ENCODE measurements around the gene GLI3. TPM values are rescaled to one million over a fixed set of nuclear protein-coding genes. Genes with fewer than 3 reads are reported as not detected.

The GLI3 gene
- total and polyA plus RNA-seq, 12 donors: 1.1 to 18.0 (median 4.6) TPM

DNA sequence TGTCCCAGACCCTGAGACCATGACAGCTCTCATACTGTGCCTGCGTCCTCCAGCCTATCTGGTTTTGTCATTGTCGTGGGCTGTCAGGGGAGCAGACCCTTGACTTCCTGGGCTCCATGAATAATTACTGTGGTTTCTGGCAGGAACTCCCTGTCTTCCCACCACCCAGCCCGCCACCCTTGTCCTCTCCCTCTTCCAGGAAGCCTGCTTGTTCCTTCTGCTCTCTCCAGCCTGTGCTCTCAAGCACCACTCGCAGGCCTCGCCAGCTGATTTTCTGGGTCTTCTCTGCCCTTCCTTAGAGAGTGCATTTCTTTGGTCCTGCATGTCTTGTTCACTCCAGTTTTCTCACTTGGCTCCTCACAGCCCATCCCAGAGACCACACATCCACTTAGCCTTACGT, 309.6 kb downstream of the GLI3 start:
- DNase-seq: no peak
- no peaks in the 10 kb centered on the region for H3K9me3 ChIP-seq (replicated peaks in 1 of 3)
- intact Hi-C loops (cut with DNase I): no loop called here
- no peaks in the 10 kb centered on the region for H3K4me1 ChIP-seq (replicated peaks in 1 of 2)
- H3K36me3 ChIP-seq (replicated peaks in 1 of 2): no peaks in the 10 kb centered on the region
- TF ChIP-seq POLR2A (IDR thresholded peaks at IDR 0.05): no peak
- TF ChIP-seq, protein P1, sequence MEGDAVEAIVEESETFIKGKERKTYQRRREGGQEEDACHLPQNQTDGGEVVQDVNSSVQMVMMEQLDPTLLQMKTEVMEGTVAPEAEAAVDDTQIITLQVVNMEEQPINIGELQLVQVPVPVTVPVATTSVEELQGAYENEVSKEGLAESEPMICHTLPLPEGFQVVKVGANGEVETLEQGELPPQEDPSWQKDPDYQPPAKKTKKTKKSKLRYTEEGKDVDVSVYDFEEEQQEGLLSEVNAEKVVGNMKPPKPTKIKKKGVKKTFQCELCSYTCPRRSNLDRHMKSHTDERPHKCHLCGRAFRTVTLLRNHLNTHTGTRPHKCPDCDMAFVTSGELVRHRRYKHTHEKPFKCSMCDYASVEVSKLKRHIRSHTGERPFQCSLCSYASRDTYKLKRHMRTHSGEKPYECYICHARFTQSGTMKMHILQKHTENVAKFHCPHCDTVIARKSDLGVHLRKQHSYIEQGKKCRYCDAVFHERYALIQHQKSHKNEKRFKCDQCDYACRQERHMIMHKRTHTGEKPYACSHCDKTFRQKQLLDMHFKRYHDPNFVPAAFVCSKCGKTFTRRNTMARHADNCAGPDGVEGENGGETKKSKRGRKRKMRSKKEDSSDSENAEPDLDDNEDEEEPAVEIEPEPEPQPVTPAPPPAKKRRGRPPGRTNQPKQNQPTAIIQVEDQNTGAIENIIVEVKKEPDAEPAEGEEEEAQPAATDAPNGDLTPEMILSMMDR (IDR thresholded peaks at IDR 0.05): no peak
- no peak overlapping the region for H3K27ac ChIP-seq
- no peaks in the 10 kb centered on the region for H3K27me3 ChIP-seq
- whole genome bisulfite sequencing, 4 donors: 78 to 89% (median 87%) methylated on average over 6 of the region's 6 CpGs
- H3K4me3 ChIP-seq: no peak overlapping the region

DNA sequence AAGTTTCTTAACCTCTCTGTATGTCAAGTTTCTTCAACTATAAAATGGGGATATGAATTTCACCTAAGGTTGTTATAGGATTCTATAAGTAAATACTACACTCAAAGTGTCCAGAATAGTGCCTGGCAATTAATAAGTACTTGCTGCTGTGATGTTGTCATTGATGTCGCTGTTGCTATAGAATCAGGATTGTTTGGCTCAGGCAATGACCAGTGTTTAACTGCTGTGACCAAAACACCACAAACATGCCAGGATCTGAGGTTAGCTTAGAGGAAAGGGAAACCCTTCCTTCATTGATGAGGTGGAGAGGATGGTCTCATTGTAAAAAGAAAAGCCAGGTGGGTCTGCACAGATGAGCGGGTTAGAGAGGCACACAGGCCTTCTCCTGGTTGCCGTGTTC, 311.1 kb downstream of the GLI3 start:
- 97 to 98% (median 97%) methylated on average over 3 of the region's 3 CpGs for WGBS, 4 donors

DNA sequence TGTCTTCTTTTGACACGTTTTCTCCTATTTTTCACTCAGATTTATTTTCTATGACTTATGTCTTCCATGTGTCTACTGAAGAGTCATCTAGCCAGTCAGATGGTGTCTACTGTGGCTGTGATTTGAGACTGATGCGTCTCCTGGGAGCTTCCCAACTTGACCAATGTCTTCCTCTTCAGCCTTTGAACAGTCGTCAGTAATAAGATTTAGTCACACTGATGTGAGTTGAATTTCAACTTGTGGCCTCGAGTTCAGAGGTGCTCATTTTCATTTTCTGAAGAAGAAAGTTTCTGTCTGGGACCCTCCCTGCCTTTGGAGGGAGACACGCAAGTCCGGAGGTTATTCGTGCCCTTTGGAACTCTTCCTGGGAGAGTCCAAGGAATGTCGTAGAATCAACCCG, 312.2 kb downstream of the GLI3 start:
- TF ChIP-seq, protein P1 (IDR thresholded peaks at IDR 0.05): no peak
- TF ChIP-seq POLR2A (IDR thresholded peaks at IDR 0.05): no peak

More for the DNA sequence above, 311.1 kb downstream of the GLI3 start:
- intact Hi-C loops (cut with DNase I): no loop called here
- no peaks in the 10 kb centered on the region for H3K36me3 ChIP-seq (replicated peaks in 1 of 2)
- no peak overlapping the region for H3K27ac ChIP-seq
- H3K9me3 ChIP-seq (replicated peaks in 1 of 3): no peaks in the 10 kb centered on the region
- TF ChIP-seq, protein P1 (IDR thresholded peaks at IDR 0.05): no peak
- no peak for TF ChIP-seq POLR2A (IDR thresholded peaks at IDR 0.05)
- DNase-seq: no peak
- no peaks in the 10 kb centered on the region for H3K4me1 ChIP-seq (replicated peaks in 1 of 2)
- H3K27me3 ChIP-seq: no peaks in the 10 kb centered on the region
- H3K4me3 ChIP-seq: no peak overlapping the region

DNA sequence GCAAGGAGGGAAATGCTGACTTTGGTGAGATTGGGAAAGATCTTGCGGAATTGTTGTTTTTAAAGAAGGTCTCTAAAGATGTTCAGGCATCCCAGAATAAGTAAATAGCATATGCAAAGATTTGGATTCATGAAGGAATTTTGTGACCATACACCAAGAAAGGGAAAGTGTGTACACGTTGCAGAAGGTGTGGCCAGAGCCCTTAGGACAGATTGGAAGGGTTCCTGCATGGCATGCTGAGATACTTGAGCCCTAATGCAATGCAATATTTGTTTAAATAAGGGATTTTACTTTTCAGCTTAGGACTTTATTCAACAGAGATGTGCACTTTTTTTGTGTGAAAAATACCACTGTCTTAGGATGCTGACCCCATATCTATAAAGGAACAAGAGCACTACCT, 314.6 kb downstream of the GLI3 start:
- no peaks in the 10 kb centered on the region for H3K9me3 ChIP-seq (replicated peaks in 1 of 3)
- TF ChIP-seq, protein P1 (IDR thresholded peaks at IDR 0.05): no peak
- TF ChIP-seq POLR2A (IDR thresholded peaks at IDR 0.05): no peak
- DNase-seq: no peak
- H3K36me3 ChIP-seq (replicated peaks in 1 of 2): no peaks in the 10 kb centered on the region
- no peaks in the 10 kb centered on the region for H3K4me1 ChIP-seq (replicated peaks in 1 of 2)
- WGBS, 4 donors: 78 to 84% (median 83%) methylated on average over 2 of the region's 2 CpGs
- intact Hi-C loops (cut with DNase I): no loop called here
- no peak overlapping the region for H3K27ac ChIP-seq
- H3K4me3 ChIP-seq: no peak overlapping the region
- H3K27me3 ChIP-seq: no peaks in the 10 kb centered on the region

More for the DNA sequence above, 312.2 kb downstream of the GLI3 start:
- H3K27me3 ChIP-seq: no peaks in the 10 kb centered on the region
- intact Hi-C loops (cut with DNase I): no loop called here
- no peaks in the 10 kb centered on the region for H3K4me1 ChIP-seq (replicated peaks in 1 of 2)
- WGBS, 4 donors: 44 to 75% (median 72%) methylated on average over 9 of the region's 9 CpGs
- H3K27ac ChIP-seq: no peak overlapping the region
- no peak overlapping the region for H3K4me3 ChIP-seq
- H3K36me3 ChIP-seq (replicated peaks in 1 of 2): no peaks in the 10 kb centered on the region
- no peaks in the 10 kb centered on the region for H3K9me3 ChIP-seq (replicated peaks in 1 of 3)
- DNase-seq: no peak

Data from adrenal gland (tissue), 12 donors.